SH-SY5Y (cell line): ENCODE data around the gene GREB1.

ENCODE experiments used
- GATA2 ChIP-seq: IDR thresholded peaks from 2 replicates; pipeline ENCODE4 v1.6.1; 2011; ENCODE audit warnings: mild to moderate bottlenecking, low read depth, low read length
- GATA3 ChIP-seq: IDR thresholded peaks from 2 replicates; pipeline ENCODE4 v1.6.1; 2011; ENCODE audit warnings: low read depth, mild to moderate bottlenecking, low read length, moderate library complexity

- TF ChIP-seq GATA3 (no peak), GATA2 (no peak)
Measured at GRCh38 chr2:11665028-11665427, 131.2 kb downstream of the GREB1 start.
